ENCODE measurements around the gene DISC1. TPM values are rescaled to one million over a fixed set of nuclear protein-coding genes. Genes with fewer than 3 reads are reported as not detected.
"Not testable (repeated sequence)": the region's sequence is repeated elsewhere in the genome, so short reads cannot be mapped to it uniquely, and the experiment has no call there.

Gene DISC1
- total RNA-seq, 4 donors from 2014 or later: 3.3 to 11.4 (median 4.2) TPM

DNA sequence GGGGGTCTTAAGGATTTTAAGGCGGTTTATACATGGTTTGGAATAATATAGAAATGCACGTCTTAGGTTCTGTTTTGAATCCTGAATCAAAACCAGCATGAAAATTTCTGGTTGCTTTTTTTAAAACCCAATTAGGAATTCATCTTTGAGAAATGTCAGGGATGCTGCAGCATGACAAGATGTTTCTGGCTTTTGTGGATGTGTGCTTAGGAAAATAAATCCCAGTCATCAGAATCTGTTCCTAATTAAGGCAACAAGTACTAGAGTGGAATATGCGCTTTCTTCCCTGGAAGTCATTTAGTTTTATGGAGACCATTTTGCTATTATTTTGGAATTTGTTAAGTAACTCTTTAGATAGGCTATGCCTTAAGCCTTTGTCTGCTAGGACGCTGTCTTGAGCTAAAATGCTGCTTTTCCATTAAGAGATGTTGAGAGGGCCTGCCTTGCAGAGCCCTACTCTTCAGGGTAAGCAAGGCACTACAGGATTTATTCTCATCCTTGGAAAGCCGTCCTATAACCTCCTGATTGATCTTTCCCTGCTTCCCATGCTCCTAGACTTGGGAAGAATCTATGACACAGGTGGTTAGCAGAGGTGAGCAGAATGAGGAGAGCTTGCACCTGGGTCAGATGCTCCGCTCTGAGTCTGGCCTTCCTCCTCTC is 332.8 kb downstream of the DISC1 start:
- no peak overlapping the region for H3K27ac ChIP-seq
- DNase-seq: no peak
- 74 to 93% methylated on average over 6 of the region's 6 CpGs for WGBS, 2 donors
- no peaks in the 10 kb centered on the region for H3K9me3 ChIP-seq
- TF ChIP-seq POLR2A (IDR thresholded peaks at IDR 0.05): no peak
- TF ChIP-seq, protein P1, sequence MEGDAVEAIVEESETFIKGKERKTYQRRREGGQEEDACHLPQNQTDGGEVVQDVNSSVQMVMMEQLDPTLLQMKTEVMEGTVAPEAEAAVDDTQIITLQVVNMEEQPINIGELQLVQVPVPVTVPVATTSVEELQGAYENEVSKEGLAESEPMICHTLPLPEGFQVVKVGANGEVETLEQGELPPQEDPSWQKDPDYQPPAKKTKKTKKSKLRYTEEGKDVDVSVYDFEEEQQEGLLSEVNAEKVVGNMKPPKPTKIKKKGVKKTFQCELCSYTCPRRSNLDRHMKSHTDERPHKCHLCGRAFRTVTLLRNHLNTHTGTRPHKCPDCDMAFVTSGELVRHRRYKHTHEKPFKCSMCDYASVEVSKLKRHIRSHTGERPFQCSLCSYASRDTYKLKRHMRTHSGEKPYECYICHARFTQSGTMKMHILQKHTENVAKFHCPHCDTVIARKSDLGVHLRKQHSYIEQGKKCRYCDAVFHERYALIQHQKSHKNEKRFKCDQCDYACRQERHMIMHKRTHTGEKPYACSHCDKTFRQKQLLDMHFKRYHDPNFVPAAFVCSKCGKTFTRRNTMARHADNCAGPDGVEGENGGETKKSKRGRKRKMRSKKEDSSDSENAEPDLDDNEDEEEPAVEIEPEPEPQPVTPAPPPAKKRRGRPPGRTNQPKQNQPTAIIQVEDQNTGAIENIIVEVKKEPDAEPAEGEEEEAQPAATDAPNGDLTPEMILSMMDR (IDR thresholded peaks at IDR 0.05): no peak
- intact Hi-C loops (cut with DNase I): no loop called here
- no peaks in the 10 kb centered on the region for H3K36me3 ChIP-seq
- no peak overlapping the region for H3K4me3 ChIP-seq
- no peaks in the 10 kb centered on the region for H3K27me3 ChIP-seq
- no peaks in the 10 kb centered on the region for H3K4me1 ChIP-seq

DNA sequence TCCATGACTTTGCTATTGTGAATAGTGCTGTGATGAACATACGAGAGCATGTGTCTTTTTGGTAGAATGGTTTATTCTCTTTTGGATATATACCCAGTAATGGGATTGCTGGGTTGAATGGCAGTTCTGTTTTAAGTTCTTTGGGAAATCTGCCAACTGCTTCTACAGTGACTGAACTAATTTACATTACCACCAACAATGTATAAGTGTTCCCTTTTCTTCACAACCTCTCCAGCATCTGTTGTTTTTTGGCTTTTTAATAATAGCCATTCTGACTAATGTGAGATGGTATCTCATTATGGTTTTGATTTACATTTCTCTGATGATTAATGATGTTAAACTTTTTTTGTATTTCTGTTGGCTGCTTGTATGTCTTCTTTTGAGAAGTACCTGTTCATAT is 335.2 kb downstream of the DISC1 start:
- H3K27ac ChIP-seq; intact Hi-C loops (cut with DNase I); H3K4me3 ChIP-seq; DNase-seq; H3K36me3 ChIP-seq; H3K9me3 ChIP-seq; H3K4me1 ChIP-seq; H3K27me3 ChIP-seq: not testable (repeated sequence)
- 77 to 78% methylated on average over 1 of the region's 1 CpG for WGBS, 2 donors

DNA sequence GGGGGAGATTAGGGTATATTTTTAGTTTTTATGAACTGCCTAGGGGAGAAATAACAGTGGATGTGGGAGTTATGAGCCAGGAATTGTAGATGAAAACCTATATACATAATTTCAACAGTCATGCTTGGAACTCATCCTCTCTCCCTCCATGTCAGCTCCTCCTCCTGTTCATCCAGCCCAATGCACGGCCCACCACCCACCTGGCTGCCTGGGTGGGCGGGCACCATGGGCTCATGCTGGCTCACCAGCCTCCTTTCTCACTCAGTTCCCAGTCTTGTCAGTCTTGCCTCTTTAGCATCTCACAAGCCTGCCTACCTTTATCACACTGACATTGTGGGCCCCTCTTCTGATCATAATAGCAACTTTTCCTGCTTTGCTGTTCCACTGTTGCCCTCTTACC is 336.0 kb downstream of the DISC1 start:
- H3K27me3 ChIP-seq: no peaks in the 10 kb centered on the region
- intact Hi-C loops (cut with DNase I): no loop called here
- DNase-seq: no peak
- H3K4me1 ChIP-seq: no peaks in the 10 kb centered on the region
- no peaks in the 10 kb centered on the region for H3K36me3 ChIP-seq
- TF ChIP-seq POLR2A (IDR thresholded peaks at IDR 0.05): no peak
- TF ChIP-seq, protein P1 (IDR thresholded peaks at IDR 0.05): no peak
- 79 to 92% methylated on average over 2 of the region's 2 CpGs for WGBS, 2 donors
- no peak overlapping the region for H3K27ac ChIP-seq
- H3K4me3 ChIP-seq: no peak overlapping the region
- no peaks in the 10 kb centered on the region for H3K9me3 ChIP-seq

DNA sequence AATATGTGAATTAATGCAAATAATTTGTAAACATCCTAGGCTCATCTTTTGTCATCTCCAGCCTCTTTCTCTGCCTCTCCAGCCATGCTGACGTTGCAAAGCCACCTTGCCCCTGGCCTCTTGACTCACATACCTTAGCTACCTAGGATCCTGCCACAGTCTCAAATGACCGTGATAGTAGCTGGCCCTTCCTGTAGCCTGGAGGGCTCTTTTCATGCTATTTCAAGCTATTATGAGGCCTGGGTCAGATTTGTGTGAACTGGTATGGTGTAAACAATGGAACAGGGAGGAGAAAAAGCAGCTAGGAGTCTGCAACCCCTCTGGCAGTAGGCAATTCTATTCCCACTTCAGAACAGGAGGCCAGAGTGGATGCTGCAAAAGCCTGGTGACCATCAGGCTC is 337.7 kb downstream of the DISC1 start:
- Histone ChIP-seq H3K27ac (no peak overlapping the region), H3K9me3 (no peaks in the 10 kb centered on the region), H3K4me1 (no peaks in the 10 kb centered on the region), H3K36me3 (no peaks in the 10 kb centered on the region), H3K27me3 (no peaks in the 10 kb centered on the region), H3K4me3 (no peak overlapping the region)
- intact Hi-C loops (cut with DNase I): no loop called here
- TF ChIP-seq, protein P1 (IDR thresholded peaks at IDR 0.05): no peak
- no peak for TF ChIP-seq POLR2A (IDR thresholded peaks at IDR 0.05)
- DNase-seq: no peak
- 76% methylated on average over 2 of the region's 2 CpGs for WGBS, 2 donors

DNA sequence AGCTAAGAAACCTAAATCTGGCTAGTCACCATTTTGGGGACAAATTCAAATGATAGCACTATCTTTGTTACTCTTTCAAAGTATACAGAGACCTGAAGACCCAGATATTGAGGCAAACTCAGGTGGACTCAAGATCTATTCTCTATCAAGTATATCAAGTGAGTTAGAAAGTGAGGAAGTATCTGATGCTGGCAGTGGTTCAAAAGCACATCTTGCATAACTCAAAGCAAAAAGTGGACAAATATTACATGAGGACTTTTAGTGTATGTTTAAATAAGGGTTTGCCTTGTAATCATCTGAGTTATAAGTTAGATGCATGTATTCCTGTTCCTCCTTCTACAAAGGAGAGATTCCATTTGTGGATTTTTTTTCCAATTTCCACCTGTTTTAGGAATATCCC is 338.4 kb downstream of the DISC1 start:
- no peaks in the 10 kb centered on the region for H3K9me3 ChIP-seq
- no peaks in the 10 kb centered on the region for H3K36me3 ChIP-seq
- no peak for TF ChIP-seq POLR2A (IDR thresholded peaks at IDR 0.05)
- TF ChIP-seq, protein P1 (IDR thresholded peaks at IDR 0.05): no peak
- no peak for DNase-seq
- H3K4me1 ChIP-seq: no peaks in the 10 kb centered on the region
- no peaks in the 10 kb centered on the region for H3K27me3 ChIP-seq
- no peak overlapping the region for H3K4me3 ChIP-seq
- H3K27ac ChIP-seq: no peak overlapping the region
- intact Hi-C loops (cut with DNase I): no loop called here

DNA sequence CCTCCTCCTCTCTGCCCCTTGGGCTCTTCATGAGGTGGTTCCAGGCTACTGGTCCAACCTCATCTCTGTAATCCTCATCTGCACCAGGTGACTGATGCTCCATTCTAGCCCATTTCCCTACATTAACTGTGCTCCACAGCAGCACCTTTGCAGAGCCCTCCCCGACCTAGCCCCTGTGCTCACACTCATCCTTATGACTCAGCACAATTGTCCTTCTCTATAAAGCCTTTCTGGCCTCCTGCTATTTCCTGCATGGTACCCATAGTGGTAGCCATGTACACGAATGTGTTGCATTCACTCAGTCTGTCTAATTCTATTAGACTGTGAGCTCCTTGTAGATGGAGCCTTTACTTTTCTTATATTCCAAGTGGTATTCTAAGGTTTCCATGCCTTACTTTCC is 339.0 kb downstream of the DISC1 start:
- intact Hi-C loops (cut with DNase I): no loop called here
- H3K27ac ChIP-seq: no peak overlapping the region
- TF ChIP-seq POLR2A (IDR thresholded peaks at IDR 0.05): no peak
- TF ChIP-seq, protein P1 (IDR thresholded peaks at IDR 0.05): no peak
- H3K4me3 ChIP-seq: no peak overlapping the region
- DNase-seq: no peak
- no peaks in the 10 kb centered on the region for H3K4me1 ChIP-seq
- no peaks in the 10 kb centered on the region for H3K36me3 ChIP-seq
- WGBS, 2 donors: 86 to 90% methylated on average over 2 of the region's 2 CpGs
- no peaks in the 10 kb centered on the region for H3K9me3 ChIP-seq
- H3K27me3 ChIP-seq: no peaks in the 10 kb centered on the region
